AG08396 (cell line): Measurements from ENCODE around the gene RAB10.

Experiments
- DNase-seq: peaks from one replicate; pipeline ENCODE4 v3.0.0; 2012; ENCODE audit warnings: low spot score, mixed read lengths

RAB10 gene

GRCh38 chr2:26179446-26179913 lies 145.6 kb downstream of the RAB10 start:
- no peak for DNase-seq

GRCh38 chr2:26182441-26182840 lies 148.6 kb downstream of the RAB10 start:
- no peak for DNase-seq

GRCh38 chr2:26182887-26183630 lies 149.2 kb downstream of the RAB10 start:
- no peak for DNase-seq

- DNase-seq: no peak
These were observed 150.2 kb downstream of the RAB10 start for GRCh38 chr2:26184121-26184520.

GRCh38 chr2:26184555-26185303 lies 150.8 kb downstream of the RAB10 start:
- peak; percentile 98 for DNase-seq

- no peak for DNase-seq
These were observed 151.5 kb downstream of the RAB10 start for GRCh38 chr2:26185304-26185928.

GRCh38 chr2:26185954-26186770 lies 152.3 kb downstream of the RAB10 start:
- no peak for DNase-seq
